Endodermal cell (in vitro differentiated cells): Measurements from ENCODE around the gene SNAP47. TPM values are rescaled to one million over a fixed set of nuclear protein-coding genes. Genes with fewer than 3 reads are reported as not detected.

Experiments used
- DNase-seq: peaks from one replicate; pipeline ENCODE4 v3.0.0-alpha.2; 2017
- H3K27ac ChIP-seq: 2 replicates; pipeline ENCODE4 v1.5.1; 2013; ENCODE audit warnings: mild to moderate bottlenecking, low read depth, low read length, moderate library complexity
- H3K27me3 ChIP-seq: 2 replicates; pipeline ENCODE4 v1.6.1; 2013; ENCODE audit warnings: mild to moderate bottlenecking, low read length, moderate library complexity; ENCODE audit not compliant: insufficient read depth, control insufficient read depth, poor library complexity, severe bottlenecking
- H3K36me3 ChIP-seq: 2 replicates; pipeline ENCODE4 v1.7.0; 2013; ENCODE audit warnings: mild to moderate bottlenecking, low read length, moderate library complexity; ENCODE audit not compliant: control insufficient read depth, insufficient read depth
- H3K4me1 ChIP-seq: one replicate; pipeline ENCODE4 v1.7.0; 2013; ENCODE audit warnings: low read length; ENCODE audit not compliant: control insufficient read depth, insufficient read depth
- H3K4me3 ChIP-seq: 2 replicates; pipeline ENCODE4 v1.5.1; 2013; ENCODE audit warnings: mild to moderate bottlenecking, low read length, moderate library complexity
- H3K9ac ChIP-seq: 2 replicates; pipeline ENCODE4 v1.6.1; 2013; ENCODE audit warnings: mild to moderate bottlenecking, low read length, moderate library complexity; ENCODE audit not compliant: poor library complexity, severe bottlenecking; ENCODE audit errors: extremely low read depth
- H3K9me3 ChIP-seq: 2 replicates; pipeline ENCODE4 v1.6.1; 2013; ENCODE audit warnings: mild to moderate bottlenecking, low read length, moderate library complexity; ENCODE audit not compliant: control insufficient read depth
- H3K27ac Mint-ChIP-seq: 2 replicates; pipeline ENCODE4 v1.8.0; 2020; ENCODE audit warnings: mixed read lengths
- H3K27me3 Mint-ChIP-seq: 2 replicates; pipeline ENCODE4 v1.8.0; 2021; ENCODE audit warnings: mild to moderate bottlenecking, mixed read lengths; ENCODE audit not compliant: insufficient read depth
- H3K36me3 Mint-ChIP-seq: 2 replicates; pipeline ENCODE4 v1.8.0; 2020; ENCODE audit warnings: low read depth, mixed read lengths
- H3K4me1 Mint-ChIP-seq: 2 replicates; pipeline ENCODE4 v1.8.0; 2020; ENCODE audit warnings: mixed read lengths
- H3K4me3 Mint-ChIP-seq: 2 replicates; pipeline ENCODE4 v1.8.0; 2020; ENCODE audit warnings: mild to moderate bottlenecking, moderate library complexity, mixed read lengths
- H3K9me3 Mint-ChIP-seq: 2 replicates; pipeline ENCODE4 v1.8.0; 2020; ENCODE audit warnings: mild to moderate bottlenecking, mixed read lengths
- WGBS, 2 experiments: methylation state at CpG; one replicate each; pipeline versions ENCODE4 v1.1.5 to v1.1.7; 2013; ENCODE audit warnings: missing lambda C conversion rate in 2 of 2, mixed read lengths in 1 of 2; ENCODE audit not compliant: insufficient coverage in 1 of 2, insufficient read length in 1 of 2; 5-methylcytosine and 5-hydroxymethylcytosine counted together
- total RNA-seq, 2 donors: library from RNA; stranded (reverse); fragmentation: NEBNext Ultra II Directional in 1 of 2; extraction: Animal tissue kit (Norgen Biotek cat#: 25700) in 1 of 2; gene quantifications; 2 replicates in 1 of 2; 3 replicates in 1 of 2; pipeline ENCODE4 v1.2.1, GENCODE V29; 2021
- TF ChIP-seq, protein P1 (sequence below): fragments of 200-600 bp; sonication (generic); conservative IDR thresholded peaks from 2 replicates; pipeline ENCODE4 v1.5.0; 2021; ENCODE audit warnings: antibody characterized with exemption, mild to moderate bottlenecking

SNAP47 gene
- total RNA-seq, 2 donors from 2014 or later, result 42.5 to 46.6 TPM

DNA sequence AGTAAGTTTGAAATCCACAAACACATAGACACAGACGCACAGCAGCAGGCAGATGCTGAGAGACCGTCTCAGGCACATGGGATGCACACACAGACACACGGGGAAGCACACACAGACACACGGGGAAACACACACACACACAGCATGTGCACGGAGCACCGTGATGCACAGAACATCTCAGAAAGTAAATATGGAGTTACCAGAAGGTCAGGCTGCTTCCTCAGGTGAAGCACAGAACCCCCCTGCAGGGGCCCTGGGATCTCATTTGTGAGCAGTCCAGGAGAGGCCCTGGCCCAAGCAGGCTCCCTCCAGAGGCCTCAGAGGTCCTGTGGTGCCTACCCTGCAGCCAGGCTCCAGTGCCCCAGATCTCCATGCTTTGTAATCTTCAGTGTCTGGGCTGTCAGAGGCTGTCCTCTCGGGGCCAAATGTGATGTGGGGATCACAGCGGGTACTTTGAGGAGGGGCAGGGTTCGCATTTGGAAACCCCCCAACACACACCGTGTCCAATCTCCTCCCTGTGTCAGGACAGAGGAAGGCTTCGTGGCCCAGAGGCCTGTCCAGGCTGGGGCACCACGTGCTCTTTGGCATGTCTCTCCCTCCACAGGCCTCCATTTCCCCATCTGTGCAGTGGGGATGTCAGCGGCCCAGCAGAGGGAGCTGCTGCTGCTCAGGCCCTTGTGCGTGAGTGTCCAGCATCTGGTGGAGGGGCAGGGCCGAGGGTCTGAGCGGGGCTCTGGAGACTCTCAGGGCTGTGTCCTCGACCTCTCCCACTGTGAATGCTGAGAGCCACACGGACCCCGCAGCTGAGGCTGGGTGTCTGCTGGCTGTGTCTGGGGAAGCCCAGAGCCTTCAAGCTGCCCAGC, 57.2 kb downstream of the SNAP47 start:
- DNase-seq, result peak; percentile 60
- H3K36me3 Mint-ChIP-seq, result no peaks in the 10 kb centered on the region
- peaks cover 8% of the 10 kb centered on the region for H3K4me1 ChIP-seq
- no peak overlapping the region for H3K4me3 Mint-ChIP-seq
- H3K9me3 ChIP-seq, result no peaks in the 10 kb centered on the region
- peaks cover 3% of the 10 kb centered on the region for H3K4me1 Mint-ChIP-seq
- H3K9ac ChIP-seq, result no peak overlapping the region
- TF ChIP-seq, protein P1, sequence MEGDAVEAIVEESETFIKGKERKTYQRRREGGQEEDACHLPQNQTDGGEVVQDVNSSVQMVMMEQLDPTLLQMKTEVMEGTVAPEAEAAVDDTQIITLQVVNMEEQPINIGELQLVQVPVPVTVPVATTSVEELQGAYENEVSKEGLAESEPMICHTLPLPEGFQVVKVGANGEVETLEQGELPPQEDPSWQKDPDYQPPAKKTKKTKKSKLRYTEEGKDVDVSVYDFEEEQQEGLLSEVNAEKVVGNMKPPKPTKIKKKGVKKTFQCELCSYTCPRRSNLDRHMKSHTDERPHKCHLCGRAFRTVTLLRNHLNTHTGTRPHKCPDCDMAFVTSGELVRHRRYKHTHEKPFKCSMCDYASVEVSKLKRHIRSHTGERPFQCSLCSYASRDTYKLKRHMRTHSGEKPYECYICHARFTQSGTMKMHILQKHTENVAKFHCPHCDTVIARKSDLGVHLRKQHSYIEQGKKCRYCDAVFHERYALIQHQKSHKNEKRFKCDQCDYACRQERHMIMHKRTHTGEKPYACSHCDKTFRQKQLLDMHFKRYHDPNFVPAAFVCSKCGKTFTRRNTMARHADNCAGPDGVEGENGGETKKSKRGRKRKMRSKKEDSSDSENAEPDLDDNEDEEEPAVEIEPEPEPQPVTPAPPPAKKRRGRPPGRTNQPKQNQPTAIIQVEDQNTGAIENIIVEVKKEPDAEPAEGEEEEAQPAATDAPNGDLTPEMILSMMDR, result peak; percentile 52
- H3K27ac ChIP-seq, result no peak overlapping the region
- no peaks in the 10 kb centered on the region for H3K9me3 Mint-ChIP-seq
- 82 to 90% methylated on average over 8 to 19 of the region's 19 CpGs for WGBS, 2 experiments
- H3K27ac Mint-ChIP-seq, result no peak overlapping the region
- H3K36me3 ChIP-seq, result no peaks in the 10 kb centered on the region
- H3K27me3 Mint-ChIP-seq, result peaks cover 25% of the 10 kb centered on the region
- H3K4me3 ChIP-seq, result no peak overlapping the region
- peaks cover 25% of the 10 kb centered on the region for H3K27me3 ChIP-seq

DNA sequence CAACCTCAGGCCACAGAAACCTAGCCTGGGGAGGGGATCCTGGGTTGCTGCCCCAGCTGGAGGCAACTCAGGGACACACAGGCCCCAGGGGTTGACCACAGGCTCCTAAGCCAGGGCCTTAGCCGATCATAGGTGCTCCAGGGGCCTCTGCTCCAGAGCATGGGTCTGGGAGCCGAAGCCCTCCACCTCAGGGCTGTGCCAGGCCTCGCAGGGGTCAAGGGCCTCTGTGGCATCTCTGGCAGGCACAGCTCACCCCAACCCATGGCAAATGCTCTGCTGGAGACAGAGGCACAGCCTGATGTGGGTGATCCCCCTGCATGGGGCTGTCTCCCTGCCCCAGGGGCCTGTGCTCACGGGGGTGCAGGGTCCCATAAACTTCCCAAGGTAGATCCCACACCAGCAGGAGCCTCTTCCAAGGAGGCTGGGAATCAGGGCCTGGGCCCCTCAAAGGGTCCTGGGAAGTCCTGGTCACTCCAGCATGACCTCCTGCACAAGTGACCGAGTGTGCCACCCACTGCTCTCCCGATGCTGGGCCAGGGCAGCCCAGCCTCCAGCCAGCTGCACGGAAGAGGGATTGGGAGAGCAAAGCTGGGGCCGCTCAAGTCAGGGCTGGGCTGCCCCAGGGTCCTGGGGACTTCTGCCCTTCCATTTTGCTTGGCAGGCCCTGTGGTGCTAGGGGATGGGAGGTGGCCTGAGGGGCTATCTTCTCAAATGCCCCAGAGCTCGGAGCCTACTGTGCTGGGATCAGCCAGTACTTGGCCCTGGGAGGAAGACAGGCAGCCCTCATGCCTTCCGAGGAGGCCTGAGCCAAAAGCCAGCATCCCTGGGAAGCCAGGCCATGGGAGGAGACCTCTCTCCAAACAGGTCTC, 58.1 kb downstream of the SNAP47 start:
- Histone ChIP-seq H3K4me1 (peaks cover 8% of the 10 kb centered on the region), H3K27me3 (peaks cover 21% of the 10 kb centered on the region), H3K9me3 (no peaks in the 10 kb centered on the region), H3K36me3 (no peaks in the 10 kb centered on the region), H3K9ac (no peak overlapping the region), H3K4me3 (no peak overlapping the region), H3K27ac (no peak overlapping the region)
- Mint-ChIP-seq H3K27me3 (peaks cover 21% of the 10 kb centered on the region), H3K9me3 (no peaks in the 10 kb centered on the region), H3K4me3 (no peak overlapping the region), H3K27ac (peak overlapping the region; percentile 44), H3K36me3 (no peaks in the 10 kb centered on the region), H3K4me1 (peaks cover 2% of the 10 kb centered on the region)
- DNase-seq, result no peak
- 85 to 92% methylated on average over 2 to 10 of the region's 10 CpGs for WGBS, 2 experiments
- TF ChIP-seq, protein P1, result no peak

DNA sequence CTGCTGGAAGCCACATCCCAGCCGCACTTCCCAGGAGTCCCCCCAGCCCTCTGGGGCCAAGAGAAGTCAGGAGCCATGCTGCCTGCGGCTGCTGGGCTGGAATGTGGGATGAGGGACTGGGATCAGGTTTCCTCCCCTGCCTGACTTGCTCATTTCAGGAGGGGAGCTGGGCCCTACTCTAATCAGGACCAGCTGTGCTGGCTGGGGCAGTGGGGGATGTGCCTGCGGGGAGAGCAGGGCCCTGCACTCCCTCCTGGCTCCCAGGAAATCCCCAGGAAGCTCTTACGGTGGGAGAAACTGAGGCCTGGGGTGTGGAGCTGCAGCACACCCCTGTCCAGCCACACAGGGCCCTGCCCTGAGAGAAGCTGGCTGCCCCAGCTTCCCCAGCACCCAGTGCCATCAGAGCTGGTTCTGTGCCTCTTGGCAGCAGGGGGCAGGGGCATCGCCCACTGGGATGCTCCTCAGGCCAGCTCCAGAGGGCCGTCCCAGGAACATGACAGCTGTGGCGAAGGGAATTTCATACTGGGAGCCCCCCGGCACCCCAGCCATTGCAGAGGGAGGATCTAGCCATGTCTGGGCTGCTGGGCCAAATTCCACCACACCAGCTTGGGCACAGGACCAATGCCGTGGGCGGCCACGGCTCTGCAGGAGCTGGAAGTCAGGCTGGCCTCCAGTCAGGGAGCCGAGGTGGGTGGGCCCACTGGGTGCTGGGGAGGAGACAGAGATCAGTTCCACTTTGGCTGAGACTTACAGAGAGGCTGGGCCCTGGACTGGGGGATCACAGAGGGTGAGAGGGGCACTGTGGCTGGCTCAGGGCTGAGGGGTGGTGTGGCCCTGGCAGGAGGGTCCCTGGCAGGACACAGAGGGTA, 58.9 kb downstream of the SNAP47 start:
- 40 to 73% methylated on average over 5 to 12 of the region's 12 CpGs for whole genome bisulfite sequencing, 2 experiments
- H3K4me3 Mint-ChIP-seq, result no peak overlapping the region
- H3K4me1 Mint-ChIP-seq, result peaks cover 2% of the 10 kb centered on the region
- H3K36me3 ChIP-seq, result no peaks in the 10 kb centered on the region
- no peak overlapping the region for H3K27ac ChIP-seq
- TF ChIP-seq, protein P1, result no peak
- peak overlapping the region; percentile 26 for H3K27ac Mint-ChIP-seq
- peaks cover 19% of the 10 kb centered on the region for H3K27me3 Mint-ChIP-seq
- no peaks in the 10 kb centered on the region for H3K9me3 ChIP-seq
- peaks cover 8% of the 10 kb centered on the region for H3K4me1 ChIP-seq
- H3K27me3 ChIP-seq, result peaks cover 12% of the 10 kb centered on the region
- no peak overlapping the region for H3K9ac ChIP-seq
- no peaks in the 10 kb centered on the region for H3K9me3 Mint-ChIP-seq
- no peaks in the 10 kb centered on the region for H3K36me3 Mint-ChIP-seq
- no peak overlapping the region for H3K4me3 ChIP-seq
- peak; percentile 88 for DNase-seq
